Neural crest cell (in vitro differentiated cells): ENCODE data around the gene PRR14. TPM values are rescaled to one million over a fixed set of nuclear protein-coding genes. Genes with fewer than 3 reads are reported as not detected.
"Not testable (repeated sequence)": the region's sequence is repeated elsewhere in the genome, so short reads cannot be mapped to it uniquely, and the experiment has no call there.

ENCODE experiments used
- DNase-seq: peaks from one replicate; pipeline ENCODE4 v3.0.0; 2021; ENCODE audit warnings: low read depth, mixed read lengths, low spot score
- H3K27ac Mint-ChIP-seq: one replicate; pipeline ENCODE4 v1.8.0; 2021; ENCODE audit warnings: mild to moderate bottlenecking, mixed read lengths; ENCODE audit not compliant: unreplicated experiment
- H3K27me3 Mint-ChIP-seq: 2 replicates; pipeline ENCODE4 v1.8.0; 2021; ENCODE audit warnings: low read depth, mild to moderate bottlenecking, mixed read lengths
- H3K36me3 Mint-ChIP-seq: 2 replicates; pipeline ENCODE4 v1.8.0; 2021; ENCODE audit warnings: low read depth, mild to moderate bottlenecking, mixed read lengths
- H3K4me1 Mint-ChIP-seq: 2 replicates; pipeline ENCODE4 v1.8.0; 2021; ENCODE audit warnings: mixed read lengths
- H3K4me3 Mint-ChIP-seq: one replicate; pipeline ENCODE4 v1.8.0; 2021; ENCODE audit warnings: mild to moderate bottlenecking, mixed read lengths
- H3K9me3 Mint-ChIP-seq: 2 replicates; pipeline ENCODE4 v1.8.0; 2021; ENCODE audit warnings: mixed read lengths
- total RNA-seq: library from RNA; stranded (reverse); gene quantifications from 2 replicates; pipeline ENCODE4 v1.2.1, GENCODE V29; 2021
- TF ChIP-seq, protein P1 (sequence below): fragments of 200-600 bp; sonication (generic); conservative IDR thresholded peaks from 2 replicates; pipeline ENCODE4 v1.5.0; 2021; ENCODE audit warnings: antibody characterized with exemption, mild to moderate bottlenecking

The PRR14 gene
- total RNA-seq, 1 donor from 2014 or later: 67.0 TPM

DNA sequence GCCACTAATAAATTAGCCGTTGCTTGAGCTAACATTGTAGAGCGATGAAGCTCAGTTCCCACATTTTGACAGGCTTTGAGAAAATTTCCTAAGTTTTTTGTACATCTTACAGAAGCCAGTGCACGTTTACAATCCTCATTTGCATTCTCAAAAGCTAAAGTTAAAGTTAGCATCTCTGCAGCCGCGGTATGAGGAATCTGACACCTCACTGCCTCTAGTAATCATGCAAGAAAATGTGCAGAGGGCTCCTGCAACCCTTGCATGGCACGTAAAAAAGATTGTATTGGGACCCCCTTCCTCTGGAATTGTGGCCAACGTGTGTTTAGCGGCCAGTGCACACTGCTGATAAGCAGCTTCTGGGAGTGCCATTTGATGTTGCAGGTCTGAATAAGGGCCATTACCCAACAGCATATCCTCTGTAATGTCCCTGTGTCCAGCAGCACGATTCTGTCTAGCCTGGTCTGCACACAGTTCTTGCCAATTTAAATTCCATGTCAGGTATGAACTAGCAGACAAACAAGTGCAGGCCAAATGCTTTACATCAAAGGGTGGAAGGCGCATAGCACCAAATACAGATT lies 28.2 kb upstream of the PRR14 start:
- H3K36me3 Mint-ChIP-seq: no peaks in the 10 kb centered on the region

DNA sequence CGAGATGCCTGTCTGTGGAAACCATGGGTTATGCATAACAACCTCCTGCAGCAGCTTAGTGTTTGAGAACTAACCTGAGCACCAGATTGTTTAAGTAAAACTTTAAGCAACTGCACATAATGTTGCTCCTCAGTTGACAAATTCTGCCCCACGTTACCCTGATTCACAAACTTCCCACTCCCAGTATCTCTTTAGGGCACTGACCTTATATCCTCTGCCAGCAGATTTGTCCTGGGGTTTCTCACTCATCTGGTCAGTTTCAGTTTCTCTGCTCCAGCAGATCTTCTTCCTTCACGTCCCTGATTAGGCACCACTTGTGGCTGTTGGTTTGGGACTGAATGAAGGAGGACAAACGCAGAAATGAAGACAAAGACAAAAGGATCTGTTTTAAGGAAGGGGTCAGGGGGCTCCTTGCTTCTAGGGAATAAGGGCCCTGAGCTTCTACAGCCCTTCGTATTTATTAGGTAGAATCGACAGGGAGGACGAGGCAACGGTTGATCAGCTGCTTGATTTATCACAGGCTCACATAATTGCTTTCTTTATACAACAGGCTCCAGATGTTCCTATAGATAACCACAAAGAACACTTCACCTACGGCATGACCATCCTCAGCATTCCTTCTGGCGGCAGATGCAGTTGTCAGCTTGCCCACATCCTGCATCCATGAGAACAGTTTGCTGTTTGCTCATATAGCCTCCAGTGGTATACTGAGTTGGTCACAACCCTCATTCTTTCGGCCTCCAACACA lies 27.1 kb upstream of the PRR14 start:
- H3K36me3 Mint-ChIP-seq: no peaks in the 10 kb centered on the region
- no peaks in the 10 kb centered on the region for H3K27me3 Mint-ChIP-seq
- TF ChIP-seq, protein P1, sequence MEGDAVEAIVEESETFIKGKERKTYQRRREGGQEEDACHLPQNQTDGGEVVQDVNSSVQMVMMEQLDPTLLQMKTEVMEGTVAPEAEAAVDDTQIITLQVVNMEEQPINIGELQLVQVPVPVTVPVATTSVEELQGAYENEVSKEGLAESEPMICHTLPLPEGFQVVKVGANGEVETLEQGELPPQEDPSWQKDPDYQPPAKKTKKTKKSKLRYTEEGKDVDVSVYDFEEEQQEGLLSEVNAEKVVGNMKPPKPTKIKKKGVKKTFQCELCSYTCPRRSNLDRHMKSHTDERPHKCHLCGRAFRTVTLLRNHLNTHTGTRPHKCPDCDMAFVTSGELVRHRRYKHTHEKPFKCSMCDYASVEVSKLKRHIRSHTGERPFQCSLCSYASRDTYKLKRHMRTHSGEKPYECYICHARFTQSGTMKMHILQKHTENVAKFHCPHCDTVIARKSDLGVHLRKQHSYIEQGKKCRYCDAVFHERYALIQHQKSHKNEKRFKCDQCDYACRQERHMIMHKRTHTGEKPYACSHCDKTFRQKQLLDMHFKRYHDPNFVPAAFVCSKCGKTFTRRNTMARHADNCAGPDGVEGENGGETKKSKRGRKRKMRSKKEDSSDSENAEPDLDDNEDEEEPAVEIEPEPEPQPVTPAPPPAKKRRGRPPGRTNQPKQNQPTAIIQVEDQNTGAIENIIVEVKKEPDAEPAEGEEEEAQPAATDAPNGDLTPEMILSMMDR: no peak
- peaks cover 16% of the 10 kb centered on the region for H3K4me1 Mint-ChIP-seq
- H3K9me3 Mint-ChIP-seq: peaks cover 3% of the 10 kb centered on the region
- H3K4me3 Mint-ChIP-seq: no peak overlapping the region
- DNase-seq: no peak
- H3K27ac Mint-ChIP-seq: peak overlapping the region; percentile 64

More for the DNA sequence above, 28.2 kb upstream of the PRR14 start:
- no peak overlapping the region for H3K4me3 Mint-ChIP-seq
- DNase-seq: no peak
- TF ChIP-seq, protein P1: no peak
- H3K9me3 Mint-ChIP-seq: peaks cover 4% of the 10 kb centered on the region
- no peak overlapping the region for H3K27ac Mint-ChIP-seq
- peaks cover 17% of the 10 kb centered on the region for H3K4me1 Mint-ChIP-seq
- no peaks in the 10 kb centered on the region for H3K27me3 Mint-ChIP-seq

- TF ChIP-seq, protein P1: no peak
- no peak for DNase-seq
- H3K4me3 Mint-ChIP-seq: no peak overlapping the region
- H3K9me3 Mint-ChIP-seq: no peaks in the 10 kb centered on the region
- H3K4me1 Mint-ChIP-seq: peaks cover 10% of the 10 kb centered on the region
- no peaks in the 10 kb centered on the region for H3K27me3 Mint-ChIP-seq
- H3K36me3 Mint-ChIP-seq: no peaks in the 10 kb centered on the region
- no peak overlapping the region for H3K27ac Mint-ChIP-seq
Observed at GRCh38 chr16:30626236-30626635, 24.5 kb upstream of the PRR14 start.

- Mint-ChIP-seq H3K27me3 (no peaks in the 10 kb centered on the region), H3K9me3 (no peaks in the 10 kb centered on the region), H3K4me1 (peaks cover 5% of the 10 kb centered on the region), H3K36me3 (no peaks in the 10 kb centered on the region), H3K27ac (no peak overlapping the region), H3K4me3 (peak overlapping the region; percentile 10)
- peak; percentile 96 for DNase-seq
- TF ChIP-seq, protein P1: peak; percentile 90
Observed at GRCh38 chr16:30628628-30629540, 21.9 kb upstream of the PRR14 start.

DNA sequence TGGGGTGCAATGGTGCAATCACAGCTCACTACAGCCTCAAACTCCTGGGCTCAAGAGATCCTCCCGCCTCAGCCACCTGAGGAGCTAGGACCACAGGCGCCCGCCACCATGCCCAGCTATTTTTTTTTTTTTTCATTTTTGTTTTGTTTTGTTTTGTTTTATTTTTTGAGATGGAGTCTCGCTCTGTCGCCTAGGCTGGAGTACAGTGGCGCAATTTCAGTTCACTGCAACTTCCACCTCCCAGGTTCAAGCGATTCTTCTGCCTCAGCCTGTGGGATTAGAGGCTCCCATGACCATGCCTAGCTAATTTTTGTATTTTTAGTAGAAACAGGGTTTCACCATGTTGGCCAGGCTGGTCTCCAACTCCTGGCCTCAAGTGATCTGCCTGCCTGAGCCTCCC lies 18.3 kb upstream of the PRR14 start:
- not testable (repeated sequence) for H3K9me3 Mint-ChIP-seq, H3K4me3 Mint-ChIP-seq, H3K36me3 Mint-ChIP-seq, DNase-seq, H3K27me3 Mint-ChIP-seq, H3K27ac Mint-ChIP-seq
- peaks cover 23% of the 10 kb centered on the region for H3K4me1 Mint-ChIP-seq
